Putamen (tissue), 1 donor: Measurements from ENCODE around the gene SYT9.

Experiments used
- DNase-seq: peaks from one replicate; pipeline ENCODE4 v3.0.0-alpha.2; 2016; ENCODE audit warnings: low spot score

Gene SYT9, protein sequence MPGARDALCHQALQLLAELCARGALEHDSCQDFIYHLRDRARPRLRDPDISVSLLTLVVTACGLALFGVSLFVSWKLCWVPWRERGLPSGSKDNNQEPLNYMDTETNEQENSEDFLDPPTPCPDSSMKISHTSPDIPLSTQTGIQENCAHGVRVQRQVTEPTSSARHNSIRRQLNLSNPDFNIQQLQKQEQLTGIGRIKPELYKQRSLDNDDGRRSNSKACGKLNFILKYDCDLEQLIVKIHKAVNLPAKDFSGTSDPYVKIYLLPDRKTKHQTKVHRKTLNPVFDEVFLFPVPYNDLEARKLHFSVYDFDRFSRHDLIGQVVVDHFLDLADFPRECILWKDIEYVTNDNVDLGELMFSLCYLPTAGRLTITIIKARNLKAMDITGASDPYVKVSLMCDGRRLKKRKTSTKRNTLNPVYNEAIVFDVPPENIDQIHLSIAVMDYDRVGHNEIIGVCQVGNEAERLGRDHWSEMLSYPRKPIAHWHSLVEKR

DNA sequence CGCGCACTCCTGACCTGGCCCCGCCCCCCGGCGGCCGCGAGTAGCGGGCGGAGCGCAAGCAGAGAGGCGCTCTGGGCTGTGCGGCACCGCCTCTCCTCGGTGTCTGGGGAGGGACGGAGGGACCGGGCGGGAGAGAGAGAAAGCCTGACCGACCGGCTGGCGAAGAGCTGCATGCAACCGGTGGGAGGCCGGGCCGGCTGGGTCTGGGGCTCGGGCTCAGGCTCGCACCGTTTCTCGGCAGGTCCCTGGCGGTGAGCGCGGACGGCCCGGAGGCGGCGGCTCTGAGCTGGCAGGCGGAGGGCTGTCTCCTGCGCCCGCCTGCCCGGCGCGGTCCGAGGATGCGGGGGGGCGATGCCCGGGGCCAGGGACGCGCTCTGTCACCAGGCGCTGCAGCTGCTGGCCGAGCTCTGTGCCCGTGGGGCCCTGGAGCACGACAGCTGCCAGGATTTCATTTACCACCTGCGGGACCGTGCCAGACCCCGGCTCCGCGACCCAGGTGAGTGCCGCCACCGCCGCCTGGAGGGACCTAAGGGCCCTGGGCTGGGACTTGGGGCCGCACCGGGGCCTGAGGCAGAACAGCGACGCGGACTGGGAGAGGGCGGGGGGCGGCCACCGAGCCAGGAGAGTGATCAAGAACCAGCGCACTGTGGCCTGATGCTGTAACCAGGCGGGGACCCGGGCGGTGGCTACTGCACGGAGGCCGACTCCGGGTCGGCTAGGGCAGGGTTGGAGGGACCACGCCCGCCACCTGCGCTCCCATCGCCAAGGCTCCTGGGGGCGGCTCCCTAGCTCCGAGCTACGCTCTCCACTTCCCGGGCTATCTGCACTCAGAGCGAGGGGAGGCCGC, at the start of gene SYT9:
TSS of gene SYT9 (plus strand) at position 69 of the 847 bp plus-strand sequence. CDS start at position 352, 283 bp downstream.
- peak; percentile 74 for DNase-seq

DNA sequence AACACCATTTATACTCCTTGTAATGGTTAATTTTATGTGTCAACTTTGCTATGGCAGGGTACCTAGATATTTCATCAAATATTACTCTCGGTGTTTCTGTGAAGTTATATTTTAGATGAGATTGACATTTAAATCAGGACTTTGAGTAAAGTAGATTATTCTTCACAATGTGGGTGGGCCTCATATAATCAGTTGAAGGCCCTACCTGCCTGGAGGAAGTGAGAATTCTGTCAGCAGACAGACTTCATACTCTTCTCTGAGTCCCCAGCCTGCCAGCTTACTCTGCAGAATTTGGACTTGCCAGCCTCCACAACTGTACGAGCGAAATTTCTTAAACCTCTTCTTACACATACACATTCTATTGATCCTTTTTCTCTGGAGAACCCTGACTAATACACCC, 49.3 kb upstream of the SYT9 start:
- DNase-seq: no peak

DNA sequence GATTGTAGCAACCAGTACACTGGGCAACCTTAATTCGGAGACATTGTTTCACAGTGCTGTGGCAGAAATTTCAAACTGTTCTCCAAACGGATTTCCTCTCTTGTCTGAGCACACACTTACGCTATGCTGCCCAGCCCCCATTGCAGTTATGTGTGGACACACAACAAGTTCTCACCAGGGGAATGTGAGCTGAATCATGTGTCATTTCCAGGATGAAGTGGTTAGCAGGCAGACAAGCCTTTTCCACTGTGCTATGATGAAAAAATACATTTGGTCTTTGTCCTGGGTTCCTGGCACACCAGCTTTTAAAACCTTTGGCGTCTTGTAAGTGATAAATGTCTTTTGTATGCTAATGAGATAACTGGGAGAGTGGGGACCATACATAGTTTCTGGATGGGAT, 46.9 kb upstream of the SYT9 start:
- DNase-seq: no peak

DNA sequence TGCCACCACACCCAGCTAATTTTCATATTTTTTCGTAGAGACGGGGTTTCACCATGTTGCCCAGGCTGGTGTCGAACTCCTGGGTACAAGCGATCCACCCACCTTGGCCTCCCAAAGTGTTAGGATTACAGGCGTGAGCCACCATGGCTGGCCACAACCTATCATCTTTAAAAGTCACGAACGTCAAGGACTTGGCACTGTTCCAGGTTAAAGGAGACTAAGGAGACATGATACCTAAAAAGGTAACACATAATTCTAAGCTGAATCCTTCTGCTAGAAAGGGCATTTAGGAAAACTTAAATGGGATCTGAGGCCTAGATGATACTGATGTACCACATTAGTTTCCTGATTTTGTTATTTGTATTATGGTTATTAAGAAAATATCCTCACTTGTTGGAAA, 43.3 kb upstream of the SYT9 start:
- no peak for DNase-seq

DNA sequence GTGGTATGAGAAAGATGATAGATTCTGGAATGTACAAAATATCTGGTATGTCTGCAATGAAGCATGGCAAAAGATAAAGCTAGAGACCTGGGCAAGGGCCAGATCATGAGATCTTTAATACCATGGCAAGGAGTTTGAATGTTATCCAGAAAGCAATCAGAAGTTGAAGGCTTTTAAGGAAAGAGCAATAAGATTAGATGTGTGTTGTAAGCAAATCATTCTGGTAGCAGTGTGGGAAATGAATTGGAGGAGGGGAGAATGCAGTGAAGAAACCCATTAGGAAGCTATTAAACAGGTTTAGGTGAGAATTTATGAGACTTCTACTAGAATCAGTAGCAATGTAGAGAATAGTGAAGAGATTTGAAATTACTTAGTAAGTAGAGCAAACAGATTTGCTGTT, 32.2 kb upstream of the SYT9 start:
- DNase-seq: no peak

DNA sequence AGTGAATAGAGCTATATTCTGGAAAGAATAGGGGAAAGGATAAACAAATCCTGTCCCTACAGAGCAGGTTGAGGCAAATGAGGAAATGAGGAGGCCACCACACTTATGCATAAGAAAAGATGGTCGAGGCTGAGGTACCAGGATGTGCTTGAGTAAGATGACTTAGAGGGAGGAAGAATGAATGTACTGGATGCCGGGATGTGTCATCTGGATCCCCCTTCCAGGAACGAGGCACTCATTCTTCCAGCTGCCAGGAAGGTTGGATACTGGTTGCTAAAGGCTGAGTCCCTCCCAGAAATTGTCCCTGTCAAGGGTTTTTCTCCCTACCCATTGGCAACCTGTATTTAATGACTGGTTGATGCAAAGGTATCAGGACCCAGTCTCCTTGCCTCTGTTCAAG, 31.1 kb upstream of the SYT9 start:
- DNase-seq: no peak

DNA sequence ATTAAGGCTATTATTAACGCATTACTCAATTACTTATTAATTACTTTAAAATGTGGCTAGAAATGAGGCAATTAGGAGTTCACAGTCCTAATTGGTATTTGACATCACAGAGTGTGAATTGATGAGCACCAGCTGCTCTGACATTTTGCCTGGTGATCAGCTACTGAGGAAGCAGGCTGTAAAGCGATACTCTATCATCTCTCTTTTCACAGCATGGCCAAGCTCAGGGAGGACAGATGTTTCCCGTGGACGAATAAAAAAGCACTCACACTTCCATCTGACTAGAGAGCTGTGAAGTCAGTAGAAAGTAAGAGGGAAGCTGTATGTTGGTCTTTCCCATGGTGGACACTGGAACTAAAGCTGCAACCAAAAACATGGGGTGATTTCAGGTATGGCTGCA, 29.1 kb upstream of the SYT9 start:
- DNase-seq: no peak

DNA sequence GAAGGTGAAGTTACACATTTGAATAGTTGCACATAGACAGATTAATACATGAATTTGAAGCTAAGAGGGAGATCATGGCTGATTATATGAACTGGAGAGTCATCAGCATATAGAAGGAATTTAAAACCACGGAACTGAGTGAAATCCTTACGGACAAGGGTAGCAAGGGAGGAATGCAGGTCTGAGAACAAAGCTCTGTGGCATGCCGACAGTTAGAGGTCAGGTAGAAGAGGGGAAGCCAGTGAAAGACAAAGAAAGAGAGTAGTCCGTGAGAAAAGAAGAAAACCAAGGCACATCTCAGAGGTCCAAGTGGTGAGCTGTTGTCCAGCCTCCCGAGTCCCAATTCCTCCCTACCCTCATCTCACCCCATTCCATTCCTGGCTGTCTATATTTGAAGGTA, 11.8 kb upstream of the SYT9 start:
- no peak for DNase-seq

DNA sequence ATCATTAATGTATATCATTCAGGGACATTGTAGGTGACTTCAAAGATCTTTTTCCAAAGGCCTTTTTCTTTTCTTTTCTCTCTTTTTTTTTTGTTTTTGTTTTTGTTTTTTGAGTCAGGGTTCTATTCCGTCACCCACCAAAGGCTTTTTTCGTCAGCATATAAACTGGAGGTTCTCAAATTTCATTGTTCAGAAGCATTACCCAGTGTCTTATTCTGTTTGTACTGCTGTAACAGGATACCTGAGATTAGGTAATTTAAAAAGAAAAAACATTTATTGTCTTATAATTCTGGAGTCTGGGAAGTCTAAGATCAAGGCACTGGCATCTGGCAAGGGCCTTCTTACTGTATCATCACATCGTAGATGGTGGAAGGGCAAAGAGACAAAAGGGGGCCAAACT, 6.4 kb upstream of the SYT9 start:
- no peak for DNase-seq

DNA sequence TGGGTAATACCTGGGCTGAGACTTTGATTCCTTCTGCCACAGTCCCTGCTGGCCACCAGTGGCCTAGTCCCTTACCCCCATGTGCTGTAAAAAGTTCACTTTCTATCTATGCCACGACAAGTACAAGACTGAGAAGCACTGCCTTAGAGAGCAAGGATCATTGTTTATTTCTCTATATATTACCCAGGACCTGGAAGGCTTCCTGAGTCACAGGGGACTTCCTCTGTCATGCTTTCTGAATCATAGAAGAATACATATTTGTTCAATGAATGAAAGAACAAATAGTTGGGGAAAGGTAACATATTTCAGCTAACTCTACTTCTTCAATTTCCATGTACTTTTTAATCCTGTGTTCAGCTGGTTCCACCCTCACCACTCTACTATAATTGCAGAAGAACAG, 5.5 kb upstream of the SYT9 start:
- DNase-seq: no peak

DNA sequence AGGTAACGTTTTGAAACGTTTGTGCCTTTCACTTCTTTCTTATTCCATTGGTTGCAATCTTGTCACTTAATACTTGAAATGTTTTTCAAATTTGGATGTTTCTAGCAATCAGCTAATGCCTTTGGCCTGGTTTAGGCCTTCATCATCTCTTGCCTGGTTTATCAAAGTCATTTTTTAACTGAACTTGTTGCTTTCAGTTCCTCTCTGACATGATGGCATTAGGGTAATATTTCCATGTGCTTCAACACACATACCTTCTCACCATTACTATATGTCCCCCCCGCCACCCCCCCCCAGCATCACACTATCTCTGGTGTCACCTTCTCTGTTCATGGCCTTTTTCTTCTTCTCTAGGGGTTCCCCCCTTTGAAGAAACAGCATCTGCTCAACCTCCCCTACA, 1.5 kb upstream of the SYT9 start:
- DNase-seq: no peak

DNA sequence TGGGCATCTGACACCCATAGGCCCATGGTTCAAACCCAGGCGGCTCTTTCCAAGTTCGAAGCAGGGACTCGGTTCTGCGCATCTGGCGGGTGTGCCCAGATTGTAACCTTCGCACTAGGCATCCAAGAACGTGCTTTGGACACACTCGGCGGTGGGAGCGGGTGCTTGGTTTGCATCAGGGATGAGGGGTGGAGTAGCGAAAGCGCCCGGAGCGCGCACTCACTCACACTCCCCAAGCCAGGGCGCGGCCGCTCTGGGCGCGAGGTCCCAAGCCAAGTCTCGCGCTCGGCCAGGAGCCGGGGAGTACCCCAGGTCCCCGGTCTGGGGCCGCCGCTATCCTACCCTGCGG, 243 bp upstream of the SYT9 start:
- DNase-seq: no peak

DNA sequence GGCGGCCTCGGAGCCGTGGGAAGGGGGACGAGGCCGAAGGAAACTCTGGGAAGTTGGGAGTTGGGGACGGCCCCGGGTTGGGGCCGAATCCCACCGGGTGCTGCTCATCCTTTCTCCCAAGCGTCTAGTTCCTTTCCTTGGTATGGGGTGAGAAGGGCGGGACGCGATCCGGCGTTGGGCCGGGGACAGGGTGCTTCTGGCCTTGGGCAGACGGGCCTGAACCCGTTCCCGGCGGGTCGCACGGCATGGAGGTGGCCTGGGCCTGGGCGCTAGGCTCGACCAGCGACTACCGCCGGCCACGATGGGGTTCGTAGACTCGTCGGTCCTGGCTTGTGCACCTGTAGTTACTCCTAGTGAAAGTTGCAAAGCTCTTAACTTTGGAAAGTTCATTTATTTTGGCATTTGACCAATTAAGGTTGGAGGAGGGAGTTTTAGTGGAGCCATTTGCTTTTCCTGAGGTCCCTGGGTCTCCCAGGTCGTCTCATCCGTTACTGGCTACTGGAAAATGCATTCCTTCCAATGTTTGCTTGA, 1.0 kb downstream of the SYT9 start:
- no peak for DNase-seq

DNA sequence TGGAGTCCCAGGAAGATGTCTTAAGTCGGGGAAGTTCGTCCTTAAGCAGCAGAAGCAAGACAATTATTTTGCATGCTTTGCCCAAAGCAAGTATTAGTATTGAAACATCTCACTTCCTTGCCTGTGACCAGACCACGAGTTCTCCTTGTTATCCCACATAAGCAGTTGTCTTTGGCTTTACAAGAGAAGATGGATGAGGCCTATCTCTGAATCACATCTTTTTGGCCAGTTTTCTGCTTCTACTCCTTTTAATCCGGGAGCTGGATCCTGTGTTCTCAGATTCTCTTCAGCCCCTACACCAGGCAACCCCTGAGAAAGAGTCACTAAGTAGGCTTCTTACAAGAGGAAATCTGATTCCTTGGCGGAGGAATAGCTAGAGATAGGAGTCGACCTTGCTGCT, 2.1 kb downstream of the SYT9 start:
- no peak for DNase-seq

DNA sequence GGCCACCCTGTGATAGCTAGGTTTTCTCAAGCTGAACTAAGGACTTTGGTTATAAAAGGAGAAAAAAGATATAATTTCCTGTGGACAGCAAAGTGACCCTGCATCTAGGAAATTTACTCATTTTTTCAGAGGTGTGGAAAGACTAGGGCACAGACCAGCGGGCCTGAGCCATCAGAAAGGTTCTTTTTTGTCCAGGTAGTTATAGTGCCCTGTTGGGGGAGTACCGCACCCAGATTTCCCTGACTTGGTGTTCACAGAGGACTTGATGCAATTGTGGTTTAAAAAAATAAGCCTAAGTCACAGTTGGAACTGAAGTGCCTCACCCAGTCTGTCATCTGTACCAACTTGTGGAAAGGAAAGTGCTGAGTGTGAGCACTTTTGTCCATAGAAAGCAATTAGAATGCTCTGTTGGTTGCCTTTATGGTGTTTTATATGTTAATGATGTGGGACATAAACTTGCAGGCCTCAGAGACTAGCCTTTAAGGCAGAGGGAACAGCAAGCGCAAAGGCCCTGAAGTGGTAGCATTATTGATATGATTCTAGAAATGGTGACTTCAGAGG, 3.1 kb downstream of the SYT9 start:
- no peak for DNase-seq

DNA sequence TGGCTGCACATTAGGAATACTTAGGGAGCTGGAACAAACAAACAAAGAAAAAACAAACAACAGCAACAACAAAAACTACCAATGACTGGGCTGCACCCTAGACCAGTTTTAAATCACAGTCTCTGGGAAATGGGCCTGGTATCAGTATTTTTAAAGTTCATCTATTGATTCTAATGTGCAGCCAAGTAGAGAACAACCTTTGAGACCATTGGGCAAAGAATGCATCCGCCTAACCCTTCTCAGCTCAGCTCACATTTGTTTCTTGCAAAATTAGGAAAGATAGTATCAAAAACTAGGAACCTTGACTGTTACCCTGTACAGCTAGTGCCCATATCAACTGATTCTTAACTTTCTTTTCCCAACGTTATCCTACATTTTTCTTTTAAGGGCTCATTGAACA, 5.2 kb downstream of the SYT9 start:
- DNase-seq: no peak

DNA sequence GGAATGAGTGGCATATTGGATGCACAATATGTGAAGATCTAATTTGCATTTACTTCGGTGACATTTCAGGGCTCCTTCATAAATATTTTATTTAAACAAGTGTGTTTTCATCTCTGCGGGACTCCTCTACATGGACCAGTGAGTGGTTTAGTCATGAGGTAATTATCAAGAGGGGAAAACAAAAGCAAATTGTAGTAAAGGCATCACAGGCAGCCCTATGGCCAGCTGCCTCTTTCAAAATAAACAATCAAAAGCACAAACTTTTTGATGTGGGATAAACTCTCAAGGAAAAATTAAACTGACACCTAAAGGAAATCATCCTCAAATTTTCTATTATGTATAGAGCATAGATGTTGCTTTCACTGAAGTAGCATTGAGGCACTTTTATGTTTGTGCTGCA, 6.0 kb downstream of the SYT9 start:
- DNase-seq: peak; percentile 42

DNA sequence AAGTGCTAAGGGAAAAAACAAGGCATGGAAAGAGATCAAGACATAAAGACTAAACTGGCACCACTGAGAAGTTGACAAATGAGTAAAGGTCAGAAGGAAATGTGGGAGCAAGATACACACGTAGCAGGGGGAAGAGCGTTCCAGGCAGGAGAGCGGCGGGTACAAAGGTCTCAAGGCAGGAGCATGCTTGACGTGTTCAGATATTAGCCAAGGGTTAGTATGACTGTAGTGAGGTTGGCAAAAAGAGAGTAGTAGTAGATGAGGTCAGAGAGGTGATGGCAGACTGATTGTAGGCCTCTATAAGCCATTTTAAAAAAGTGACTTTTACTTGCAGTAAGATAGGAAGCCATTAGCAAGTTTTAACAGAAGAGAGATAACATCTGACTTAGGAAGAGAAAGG, 9.9 kb downstream of the SYT9 start:
- no peak for DNase-seq

DNA sequence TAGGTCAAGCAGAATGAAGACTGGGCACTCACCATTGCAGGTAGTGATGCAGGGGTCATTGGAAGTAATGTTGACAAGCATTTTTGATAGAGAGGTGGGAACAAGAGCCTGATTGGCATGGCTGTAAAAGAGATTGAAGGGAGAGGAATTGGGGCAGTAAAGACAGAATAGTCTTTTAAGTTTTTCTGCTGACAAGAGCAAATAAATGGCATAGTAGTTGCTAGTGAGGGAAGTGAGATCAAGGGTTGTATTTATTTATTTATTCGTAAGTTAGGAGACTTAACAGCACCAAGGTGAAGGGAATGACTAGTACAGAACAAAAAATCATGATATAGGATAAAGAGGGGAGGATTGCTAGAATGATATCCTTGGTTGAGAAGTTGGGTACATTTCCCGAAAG, 11.0 kb downstream of the SYT9 start:
- no peak for DNase-seq

DNA sequence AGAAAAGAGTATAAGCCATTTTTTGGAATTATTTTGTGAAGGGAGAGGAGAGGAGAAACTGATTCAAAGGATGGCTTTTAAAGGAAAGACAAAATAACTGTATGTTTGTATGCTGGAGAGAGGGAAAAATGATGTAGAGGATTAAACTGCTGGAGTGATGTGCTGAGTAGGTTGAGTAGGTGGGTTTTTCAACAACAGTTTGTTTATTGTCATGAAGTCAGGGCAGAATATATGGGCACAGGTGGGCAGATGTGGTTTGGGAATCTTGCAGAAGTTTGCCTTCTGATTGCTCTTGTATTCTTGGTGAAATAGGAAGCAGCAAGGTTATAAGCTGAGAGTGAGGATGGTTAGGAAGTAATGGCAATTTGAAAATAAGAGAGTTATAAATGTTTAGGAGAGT, 12.1 kb downstream of the SYT9 start:
- DNase-seq: no peak

DNA sequence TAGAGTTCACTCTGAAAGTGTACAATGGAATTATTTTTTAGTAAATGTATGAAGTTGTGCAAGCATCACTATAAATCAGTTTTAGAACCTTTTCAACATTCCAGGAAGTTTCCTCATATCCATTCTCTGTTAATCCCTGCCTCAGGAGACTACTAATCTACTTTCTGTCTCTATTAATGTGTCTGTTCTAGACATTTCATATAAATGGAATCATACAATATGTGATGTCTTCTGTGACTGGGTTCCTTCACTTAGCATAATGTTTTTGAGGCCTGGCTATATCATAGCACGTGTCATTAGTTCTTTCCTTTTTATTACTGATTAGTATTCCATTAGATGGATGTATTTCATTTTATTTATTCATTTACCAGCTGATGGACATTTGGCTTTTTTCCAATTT, 17.1 kb downstream of the SYT9 start:
- DNase-seq: no peak

DNA sequence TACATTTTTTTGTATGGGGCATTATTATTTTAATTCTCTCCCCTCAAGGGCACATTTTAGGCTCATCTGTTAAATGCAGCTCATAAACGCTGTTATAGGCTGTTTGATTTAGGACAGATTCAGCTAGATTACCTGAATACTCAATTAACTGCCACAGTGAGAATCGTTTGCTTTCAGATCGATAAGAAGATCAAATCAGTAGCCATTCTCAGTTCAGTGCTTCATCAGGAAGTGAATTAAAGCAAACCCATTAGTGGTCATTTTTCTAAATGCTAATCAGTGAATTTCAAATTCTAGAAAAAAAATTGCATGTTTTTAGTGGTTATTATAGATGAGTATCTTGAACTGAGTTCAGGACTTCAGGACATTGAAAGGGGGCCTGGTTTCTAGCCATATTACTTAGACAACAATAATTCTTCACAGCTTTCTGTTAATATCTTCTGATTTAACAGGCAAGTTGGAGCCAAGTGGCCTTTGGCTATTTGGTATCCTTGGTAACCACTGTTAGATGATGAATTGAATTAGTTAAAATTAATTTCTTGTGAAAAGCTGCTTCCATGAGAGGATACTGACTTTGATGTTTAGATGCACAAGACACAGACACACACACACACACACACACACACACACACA, 18.6 kb downstream of the SYT9 start:
- no peak for DNase-seq
